Measurements from ENCODE around the gene TMEM108.

DNA sequence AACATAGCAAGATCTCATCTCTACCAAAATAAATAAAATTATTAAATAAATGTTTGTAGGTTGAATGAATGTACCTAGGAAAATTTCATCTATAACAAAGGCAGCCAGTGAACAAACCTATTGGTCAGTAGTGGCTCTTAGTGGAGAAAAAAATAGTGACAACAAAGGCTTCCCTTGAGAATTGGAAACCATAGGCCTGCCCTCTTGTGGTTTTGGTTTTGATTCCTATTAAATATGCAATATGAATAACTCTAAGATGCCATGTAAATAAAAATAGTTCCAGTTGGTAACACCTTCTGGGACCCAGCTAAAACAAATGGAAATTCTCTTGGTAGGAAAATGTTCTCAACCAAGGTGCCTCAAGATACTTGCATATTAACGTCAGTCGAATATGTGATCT, 216.0 kb downstream of the TMEM108 start:
- TF ChIP-seq, protein P1, sequence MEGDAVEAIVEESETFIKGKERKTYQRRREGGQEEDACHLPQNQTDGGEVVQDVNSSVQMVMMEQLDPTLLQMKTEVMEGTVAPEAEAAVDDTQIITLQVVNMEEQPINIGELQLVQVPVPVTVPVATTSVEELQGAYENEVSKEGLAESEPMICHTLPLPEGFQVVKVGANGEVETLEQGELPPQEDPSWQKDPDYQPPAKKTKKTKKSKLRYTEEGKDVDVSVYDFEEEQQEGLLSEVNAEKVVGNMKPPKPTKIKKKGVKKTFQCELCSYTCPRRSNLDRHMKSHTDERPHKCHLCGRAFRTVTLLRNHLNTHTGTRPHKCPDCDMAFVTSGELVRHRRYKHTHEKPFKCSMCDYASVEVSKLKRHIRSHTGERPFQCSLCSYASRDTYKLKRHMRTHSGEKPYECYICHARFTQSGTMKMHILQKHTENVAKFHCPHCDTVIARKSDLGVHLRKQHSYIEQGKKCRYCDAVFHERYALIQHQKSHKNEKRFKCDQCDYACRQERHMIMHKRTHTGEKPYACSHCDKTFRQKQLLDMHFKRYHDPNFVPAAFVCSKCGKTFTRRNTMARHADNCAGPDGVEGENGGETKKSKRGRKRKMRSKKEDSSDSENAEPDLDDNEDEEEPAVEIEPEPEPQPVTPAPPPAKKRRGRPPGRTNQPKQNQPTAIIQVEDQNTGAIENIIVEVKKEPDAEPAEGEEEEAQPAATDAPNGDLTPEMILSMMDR (conservative IDR thresholded peaks at IDR 0.05 in 1 of 2, IDR thresholded peaks at IDR 0.05 in 1 of 2; ENCODE audit: low read depth in 1 of 2, low read length in 2 of 2), result no peak
- TF ChIP-seq EZH2 (IDR thresholded peaks at IDR 0.05; ENCODE audit: low read length, missing control alignments), result no peak
